DMS153 treated with DMSO at 0.1 percent for 48 hours (cell line): Measurements from ENCODE around the gene RABGAP1L.
"Not testable (repeated sequence)": the region's sequence is repeated elsewhere in the genome, so short reads cannot be mapped to it uniquely, and the experiment has no call there.

Experiments
- DNase-seq: peaks from one replicate; lab custom pipeline; 2025; ENCODE audit not compliant: unreplicated experiment; lab: John Stamatoyannopoulos, UW

Gene RABGAP1L

DNA sequence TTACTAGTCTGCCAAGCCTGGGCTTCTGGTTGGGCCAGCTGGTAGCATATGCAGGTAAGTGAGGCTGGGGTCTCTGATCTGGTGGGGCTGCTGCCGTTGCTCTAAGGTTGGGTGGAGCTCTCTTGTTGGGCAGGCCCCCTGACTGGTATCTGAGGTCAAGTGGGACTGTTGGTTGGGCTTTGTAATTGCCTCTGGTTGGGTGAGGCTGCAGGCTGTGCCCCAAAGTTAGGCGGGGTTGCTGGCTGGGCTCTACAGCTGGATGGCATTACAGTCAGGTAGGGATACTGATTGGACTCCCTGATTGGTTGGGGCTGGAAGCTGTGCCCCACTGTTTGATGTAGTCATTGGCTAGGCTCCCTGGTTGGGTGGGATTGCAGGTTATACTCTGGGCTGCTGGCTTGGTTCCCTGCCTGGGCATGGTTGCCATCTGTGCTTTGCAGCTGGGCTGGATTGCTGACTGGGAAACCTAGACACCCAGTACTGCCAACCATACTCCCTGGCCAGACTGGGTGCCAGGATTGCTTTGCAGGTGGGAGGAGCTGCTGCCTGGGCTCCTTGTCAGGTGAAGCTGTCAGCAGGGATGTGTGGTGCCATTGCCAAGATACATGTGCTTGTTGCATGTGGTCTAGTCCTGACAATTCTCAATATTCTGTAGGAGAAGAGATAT, 130.5 kb downstream of the RABGAP1L start:
- no peak for DNase-seq

GRCh38 chr1:174291059-174291458, 131.7 kb downstream of the RABGAP1L start:
- DNase-seq = no peak

- DNase-seq = no peak
Observed at GRCh38 chr1:174296309-174296708, 137.0 kb downstream of the RABGAP1L start.

DNA sequence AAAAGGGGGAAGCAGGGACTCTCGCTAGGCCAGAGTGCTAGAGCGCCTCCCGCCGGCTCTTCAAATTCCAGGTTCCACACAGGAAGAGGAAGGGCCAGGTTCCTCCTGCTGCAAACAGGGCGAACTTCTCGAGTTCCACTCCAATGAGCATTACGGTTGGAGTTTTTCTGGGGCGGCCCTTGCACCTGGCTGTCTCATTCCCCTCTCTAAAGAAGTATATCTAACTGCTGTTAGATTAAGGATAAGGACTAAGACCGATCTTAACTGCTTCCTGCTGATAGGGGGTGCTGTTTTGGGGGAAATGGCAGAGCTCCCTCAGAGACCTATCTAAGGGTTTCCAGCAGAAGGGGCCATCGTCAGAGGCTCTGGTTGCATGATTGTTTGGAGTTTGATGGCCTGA, 138.0 kb downstream of the RABGAP1L start:
- DNase-seq = no peak

DNA sequence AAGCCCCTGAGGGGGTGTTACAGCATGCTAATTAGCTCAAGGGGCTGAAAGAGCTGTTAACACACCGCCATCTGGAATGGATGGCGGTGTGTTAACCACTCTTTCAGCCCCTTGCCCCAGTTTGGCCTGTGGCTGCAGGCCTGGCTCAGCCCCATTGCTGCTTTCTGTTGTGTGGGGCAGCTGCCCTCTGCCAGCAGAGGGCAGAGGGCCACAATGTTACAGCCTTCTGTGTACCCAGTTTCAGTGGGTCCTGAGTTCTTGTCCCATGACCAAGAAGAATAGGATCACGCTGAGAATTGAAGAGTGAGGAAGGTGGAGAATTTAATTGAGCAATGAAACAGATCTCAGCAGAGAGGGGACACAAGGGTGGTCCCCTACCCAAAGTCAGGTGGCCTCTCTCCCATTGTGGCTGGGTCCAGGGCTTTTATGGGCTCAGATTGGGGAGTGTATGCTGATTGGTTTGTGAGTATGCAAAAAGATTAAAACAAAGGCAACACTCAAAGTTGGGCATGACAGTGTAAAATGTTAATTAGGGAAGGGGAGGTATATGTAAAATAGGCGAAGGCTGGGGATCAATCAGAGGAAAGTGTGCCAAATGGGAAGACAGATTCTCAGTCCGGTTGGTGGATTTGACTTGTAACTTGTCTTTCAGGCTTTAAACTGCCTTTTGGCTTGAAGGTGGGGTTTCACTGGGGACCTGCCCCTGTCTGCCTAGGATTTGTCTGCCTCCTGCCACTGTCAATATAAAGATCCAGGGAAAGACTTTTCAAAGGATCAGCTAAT, 142.2 kb downstream of the RABGAP1L start:
- DNase-seq = no peak

DNA sequence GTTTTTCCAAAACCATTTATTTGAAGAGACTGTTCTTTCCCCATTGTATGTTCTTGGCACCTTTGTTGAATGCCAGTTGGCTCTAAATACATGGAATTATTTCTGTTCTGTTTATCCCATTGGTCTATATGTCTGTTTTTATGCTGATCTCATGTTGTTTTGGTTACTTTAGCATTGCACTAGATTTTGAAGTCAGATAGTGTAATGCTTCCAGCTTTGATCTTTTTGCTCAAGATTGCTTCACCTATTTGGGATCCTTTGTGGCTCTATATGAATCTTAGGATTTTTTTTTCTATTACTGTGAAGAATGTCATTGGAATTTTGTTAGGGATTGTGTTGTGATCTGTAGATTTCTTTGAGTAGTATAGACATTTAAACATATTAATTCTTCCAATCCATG, 149.3 kb downstream of the RABGAP1L start:
- DNase-seq = no peak

- no peak for DNase-seq
Observed at GRCh38 chr1:174309490-174309889, 150.2 kb downstream of the RABGAP1L start.

GRCh38 chr1:174314433-174314832, 155.1 kb downstream of the RABGAP1L start:
- no peak for DNase-seq

DNA sequence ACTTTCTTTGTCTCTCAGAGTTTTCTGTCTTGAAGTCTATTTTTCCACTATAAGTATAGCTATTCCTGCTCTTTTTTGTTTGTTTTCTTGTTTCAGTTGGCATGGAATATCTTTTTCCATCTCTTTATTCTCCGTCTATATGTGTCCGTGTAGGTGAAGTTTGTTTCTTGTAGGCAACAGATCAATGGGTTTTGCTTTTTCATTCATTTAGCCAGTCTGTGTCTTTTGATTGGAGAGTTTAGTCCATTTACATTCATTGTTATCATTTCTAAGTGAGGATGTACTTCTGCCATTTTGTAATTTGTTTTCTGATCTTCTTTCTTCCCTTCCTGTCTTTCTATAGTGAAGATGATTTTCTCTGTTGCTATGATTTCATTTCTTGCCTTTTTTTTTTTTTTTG, 155.9 kb downstream of the RABGAP1L start:
- DNase-seq = no peak

DNA sequence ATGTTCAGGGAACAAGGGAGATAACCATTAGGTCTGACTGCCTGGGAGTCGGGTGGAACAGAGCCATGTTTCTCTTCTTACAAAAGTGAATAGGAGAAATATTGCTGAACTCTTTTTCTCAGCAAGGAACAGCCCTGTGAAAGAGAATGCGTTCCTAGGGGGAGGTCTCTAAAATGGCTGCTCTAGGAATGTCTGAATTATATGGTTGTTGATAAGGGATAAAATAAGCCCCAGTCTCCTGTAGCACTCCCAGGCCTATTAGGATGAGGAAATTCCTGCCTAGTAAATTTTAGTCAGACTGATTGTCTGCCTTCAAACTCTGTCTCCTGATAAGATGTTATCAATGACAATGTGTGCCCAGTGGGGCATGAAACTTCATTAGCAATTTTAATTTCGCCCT, 161.6 kb downstream of the RABGAP1L start:
- not testable (repeated sequence) for DNase-seq

- DNase-seq = no peak
Observed at GRCh38 chr1:174322202-174322862, 163.0 kb downstream of the RABGAP1L start.

DNA sequence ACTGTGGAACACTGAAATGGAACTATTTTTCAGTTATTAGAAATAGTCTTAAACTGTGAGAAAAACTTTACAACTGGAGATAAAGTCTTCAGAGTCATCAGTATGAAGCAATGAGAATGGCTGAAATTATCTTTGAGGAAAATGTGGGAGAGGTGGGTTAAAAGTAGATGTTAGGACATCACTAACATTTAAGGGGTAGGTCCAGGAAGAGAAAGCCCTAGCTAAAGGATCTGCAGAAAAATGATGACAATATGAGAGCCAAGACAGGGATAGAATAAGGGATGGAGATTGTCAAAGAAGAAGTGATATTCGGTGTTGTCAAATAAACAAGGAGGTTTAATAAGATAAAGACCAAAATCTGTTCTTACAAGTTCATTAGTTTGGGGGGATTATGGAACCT, 165.2 kb downstream of the RABGAP1L start:
- DNase-seq = no peak

- no peak for DNase-seq
Observed at GRCh38 chr1:174324939-174325338, 165.6 kb downstream of the RABGAP1L start.

DNA sequence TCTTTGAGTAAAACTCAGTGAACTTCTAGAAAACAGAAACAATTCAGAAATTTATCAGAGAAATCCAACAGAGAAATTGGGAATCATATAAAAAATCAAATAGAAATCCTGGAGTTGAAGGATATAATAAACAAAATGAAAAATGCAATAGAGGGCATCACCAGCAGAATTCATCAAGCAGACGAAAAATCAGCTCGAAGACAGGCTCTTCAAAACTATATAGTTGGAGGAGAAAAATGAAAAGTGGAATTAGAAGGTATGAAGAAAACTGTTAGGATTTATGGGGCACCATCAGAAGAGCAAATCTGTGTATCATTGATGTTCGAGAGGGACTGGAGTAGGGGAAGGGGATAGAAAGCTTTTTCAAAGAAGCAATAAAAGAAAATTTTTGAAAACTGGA, 167.0 kb downstream of the RABGAP1L start:
- DNase-seq = no peak

DNA sequence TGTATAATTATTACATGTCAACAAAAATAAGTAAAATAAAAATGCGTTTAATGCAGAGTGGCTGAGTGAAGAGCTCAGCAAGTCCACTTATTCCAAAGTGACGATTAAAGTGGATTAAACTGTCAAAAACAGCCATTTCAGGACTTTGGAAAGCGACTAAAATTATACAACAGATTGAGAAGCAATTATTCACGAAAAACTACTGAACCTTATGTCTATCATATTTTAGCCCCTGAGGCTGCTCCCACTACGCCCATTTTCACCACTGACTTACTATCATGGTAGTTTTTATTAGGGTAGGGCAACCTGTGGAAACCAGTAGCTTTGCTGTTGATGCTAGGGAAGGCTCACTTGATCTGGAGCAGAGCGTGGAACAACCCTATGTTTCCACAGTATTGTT, 174.1 kb downstream of the RABGAP1L start:
- no peak for DNase-seq

- no peak for DNase-seq
Observed at GRCh38 chr1:174337000-174337681, 177.8 kb downstream of the RABGAP1L start.

- DNase-seq = not testable (repeated sequence)
Observed at GRCh38 chr1:174340404-174340803, 181.1 kb downstream of the RABGAP1L start.

- DNase-seq = no peak
Observed at GRCh38 chr1:174344162-174344561, 184.8 kb downstream of the RABGAP1L start.

DNA sequence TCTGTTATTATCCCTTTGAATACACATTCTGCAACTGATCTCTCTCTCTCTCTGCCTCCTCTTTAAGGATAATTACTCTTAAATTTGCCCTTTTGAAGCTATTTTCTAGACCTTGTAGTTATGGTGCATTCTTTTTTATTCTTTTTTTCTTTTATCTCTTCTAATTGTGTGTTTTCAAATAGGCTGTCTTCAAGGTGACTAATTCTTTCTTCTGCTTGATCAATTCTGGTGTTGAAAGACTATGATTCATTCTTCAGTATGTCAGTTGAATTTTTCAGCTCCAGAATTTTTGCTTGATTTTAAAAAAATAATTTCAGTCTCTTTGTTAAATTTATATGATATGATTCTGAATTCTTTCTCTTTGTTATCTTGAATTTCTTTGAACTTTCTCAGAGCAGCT, 192.8 kb downstream of the RABGAP1L start:
- no peak for DNase-seq

GRCh38 chr1:174352883-174353608, 193.7 kb downstream of the RABGAP1L start:
- no peak for DNase-seq

DNA sequence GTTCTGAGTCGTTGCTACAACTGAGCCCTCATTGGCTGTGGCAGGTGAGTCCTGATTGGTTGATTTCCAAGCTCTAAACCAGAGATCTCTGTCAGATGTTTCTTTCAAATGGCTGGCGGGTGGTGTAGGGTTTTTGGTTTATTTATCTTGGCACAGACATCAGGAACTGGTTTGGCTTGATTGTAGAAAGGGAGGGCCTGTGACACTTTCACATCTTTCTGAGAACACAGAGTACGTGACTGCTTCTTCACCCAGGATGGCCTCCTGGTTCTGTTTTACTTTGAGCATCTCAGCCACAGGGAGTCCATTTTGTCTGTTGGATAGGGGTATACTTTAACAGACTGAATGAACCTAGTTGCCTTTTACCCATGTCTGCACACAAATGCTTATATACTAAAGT, 199.0 kb downstream of the RABGAP1L start:
- no peak for DNase-seq
